ENCODE measurements around the gene GLB1L3.

GLB1L3 gene

GRCh38 chr11:134260503-134260902 is 15.7 kb upstream of the GLB1L3 start:
- TF ChIP-seq CTCF (conservative IDR thresholded peaks at IDR 0.05; ENCODE audit: low read length): no peak
- DNase-seq (ENCODE audit: low read depth): no peak
- no peak overlapping the region for H3K4me3 ChIP-seq (ENCODE audit: low read length)

GRCh38 chr11:134260983-134261382 is 15.2 kb upstream of the GLB1L3 start:
- no peak for DNase-seq (ENCODE audit: low read depth)
- TF ChIP-seq CTCF (conservative IDR thresholded peaks at IDR 0.05; ENCODE audit: low read length): no peak
- no peak overlapping the region for H3K4me3 ChIP-seq (ENCODE audit: low read length)

- peak; percentile 16 for DNase-seq (ENCODE audit: low read depth)
- TF ChIP-seq CTCF (conservative IDR thresholded peaks at IDR 0.05; ENCODE audit: low read length): peak; percentile 60
- no peak overlapping the region for H3K4me3 ChIP-seq (ENCODE audit: low read length)
These were observed 14.3 kb upstream of the GLB1L3 start for GRCh38 chr11:134261626-134262488.

GRCh38 chr11:134264966-134265764 is 11.0 kb upstream of the GLB1L3 start:
- TF ChIP-seq CTCF (conservative IDR thresholded peaks at IDR 0.05; ENCODE audit: low read length): no peak
- DNase-seq (ENCODE audit: low read depth): no peak
- no peak overlapping the region for H3K4me3 ChIP-seq (ENCODE audit: low read length)

GRCh38 chr11:134266440-134266839 is 9.7 kb upstream of the GLB1L3 start:
- no peak for TF ChIP-seq CTCF (conservative IDR thresholded peaks at IDR 0.05; ENCODE audit: low read length)

GRCh38 chr11:134266841-134267251 is 9.3 kb upstream of the GLB1L3 start:
- no peak for TF ChIP-seq CTCF (conservative IDR thresholded peaks at IDR 0.05; ENCODE audit: low read length)
- H3K4me3 ChIP-seq (ENCODE audit: low read length): no peak overlapping the region
- DNase-seq (ENCODE audit: low read depth): peak; percentile 97

More at GRCh38 chr11:134266440-134266839, 9.7 kb upstream of the GLB1L3 start:
- H3K4me3 ChIP-seq (ENCODE audit: low read length): no peak overlapping the region
- DNase-seq (ENCODE audit: low read depth): no peak
